Tibial artery (tissue), 4 donors: ENCODE measurements around the gene HMCN2.

Experiments used
- DNase-seq, 2 donors: peaks; one replicate each; pipeline ENCODE4 v3.0.0-alpha.2; 2019
- H3K27ac ChIP-seq, 2 donors: fragments of 200-600 bp; sonication (generic) in 1 of 2; 1 replicate in 1 of 2; 2 replicates in 1 of 2; pipeline ENCODE4 v1.5.1; 2018 to 2019; ENCODE audit warnings: mild to moderate bottlenecking in 1 of 2
- H3K27me3 ChIP-seq, 2 donors: fragments of 200-600 bp; sonication (generic) in 1 of 2; one replicate each; pipeline versions ENCODE4 v1.5.1 to v1.6.0; 2016 to 2019
- H3K36me3 ChIP-seq, 3 donors: fragments of 200-600 bp; sonication (generic) in 2 of 3; one replicate each; pipeline ENCODE4 v1.5.1; 2016 to 2019; ENCODE audit warnings: mild to moderate bottlenecking in 2 of 3
- H3K4me1 ChIP-seq, 4 donors: fragments of 200-600 bp; sonication (generic) in 2 of 4; 1 replicate in 3 of 4; 2 replicates in 1 of 4; pipeline ENCODE4 v1.5.1; 2016 to 2019
- H3K4me3 ChIP-seq, 2 donors: fragments of 200-600 bp; sonication (generic) in 1 of 2; 1 replicate in 1 of 2; 2 replicates in 1 of 2; pipeline ENCODE4 v1.5.1; 2018 to 2019; ENCODE audit warnings: mild to moderate bottlenecking in 2 of 2
- H3K9me3 ChIP-seq, 3 donors: fragments of 200-600 bp; sonication (generic) in 1 of 3; one replicate each; pipeline ENCODE4 v1.5.1; 2016 to 2019
- CTCF ChIP-seq, 2 experiments: fragments of 200-600 bp in 1 of 2; fragments of 450-650 bp in 1 of 2; IDR thresholded peaks; one replicate each; pipeline ENCODE4 v1.5.1; 2017 to 2019; ENCODE audit warnings: antibody characterized with exemption in 2 of 2, mild to moderate bottlenecking in 1 of 2, moderate library complexity in 1 of 2
- intact Hi-C: fragments of 100-400 bp; cut with DNase I; formaldehyde crosslinking; loops from one replicate; pipeline ENCODE4 v1.15.0; 2023; ENCODE audit warnings: low total_unique reads

The HMCN2 gene

GRCh38 chr9:130458804-130459067 is 193.2 kb downstream of the HMCN2 start:
- Histone ChIP-seq H3K36me3 (peaks cover 0 to 32% (median 12%) of the 10 kb centered on the region in 3 donors), H3K9me3 (no peaks in the 10 kb centered on the region), H3K27ac (no peak overlapping the region), H3K4me3 (no peak overlapping the region), H3K4me1 (peaks cover 0 to 3% (median 0%) of the 10 kb centered on the region in 4 donors), H3K27me3 (no peaks in the 10 kb centered on the region)
- no peak for DNase-seq
- intact Hi-C loops = no loop called here
- no peak for TF ChIP-seq CTCF (IDR thresholded peaks at IDR 0.05)

GRCh38 chr9:130459151-130459550 is 193.6 kb downstream of the HMCN2 start:
- H3K9me3 ChIP-seq = no peaks in the 10 kb centered on the region
- H3K27me3 ChIP-seq = no peaks in the 10 kb centered on the region
- peaks cover 0 to 36% (median 12%) of the 10 kb centered on the region in 3 donors for H3K36me3 ChIP-seq
- intact Hi-C loops = no loop called here
- no peak overlapping the region for H3K27ac ChIP-seq
- DNase-seq = no peak
- TF ChIP-seq CTCF (IDR thresholded peaks at IDR 0.05) = no peak
- H3K4me3 ChIP-seq = no peak overlapping the region
- H3K4me1 ChIP-seq = no peaks in the 10 kb centered on the region

- no peak for DNase-seq
Measured at GRCh38 chr9:130459941-130460669, 194.5 kb downstream of the HMCN2 start.

GRCh38 chr9:130461218-130461630 is 195.7 kb downstream of the HMCN2 start:
- Histone ChIP-seq H3K36me3 (peaks cover 0 to 52% (median 27%) of the 10 kb centered on the region in 3 donors), H3K4me1 (no peaks in the 10 kb centered on the region), H3K27ac (no peak overlapping the region), H3K4me3 (no peak overlapping the region), H3K27me3 (no peaks in the 10 kb centered on the region), H3K9me3 (no peaks in the 10 kb centered on the region)
- TF ChIP-seq CTCF (IDR thresholded peaks at IDR 0.05) = peak; percentile 89 to 91
- intact Hi-C loops = loop anchor here (5.0 kb wide), 1 partner anchor 221 kb away; no protein-coding TSS in a partner anchor
- DNase-seq = no peak

More at GRCh38 chr9:130459941-130460669, 194.5 kb downstream of the HMCN2 start:
- H3K4me1 ChIP-seq = no peaks in the 10 kb centered on the region
- H3K27ac ChIP-seq = no peak overlapping the region
- H3K27me3 ChIP-seq = no peaks in the 10 kb centered on the region
- intact Hi-C loops = loop anchor here (5.0 kb wide), 1 partner anchor 222 kb away; no protein-coding TSS in a partner anchor
- H3K9me3 ChIP-seq = no peaks in the 10 kb centered on the region
- no peak for TF ChIP-seq CTCF (IDR thresholded peaks at IDR 0.05)
- peaks cover 0 to 42% (median 17%) of the 10 kb centered on the region in 3 donors for H3K36me3 ChIP-seq
- H3K4me3 ChIP-seq = no peak overlapping the region

GRCh38 chr9:130461731-130462130 is 196.2 kb downstream of the HMCN2 start:
- TF ChIP-seq CTCF (IDR thresholded peaks at IDR 0.05) = no peak
- Histone ChIP-seq H3K4me1 (no peaks in the 10 kb centered on the region), H3K9me3 (no peaks in the 10 kb centered on the region), H3K4me3 (no peak overlapping the region), H3K27me3 (no peaks in the 10 kb centered on the region), H3K27ac (no peak overlapping the region), H3K36me3 (peaks cover 0 to 57% (median 32%) of the 10 kb centered on the region in 3 donors)
- DNase-seq = no peak
- intact Hi-C loops = loop anchor here (5.0 kb wide), 1 partner anchor 221 kb away; no protein-coding TSS in a partner anchor
